Activated CD4-positive, CD25-positive, alpha-beta regulatory T cell treated with anti-CD3 and anti-CD28 coated beads, Interleukin-2, amount 50 U/mL, for 24 hours (primary cell): ENCODE data around the gene FABP6.
"Not testable (repeated sequence)": the region's sequence is repeated elsewhere in the genome, so short reads cannot be mapped to it uniquely, and the experiment has no call there.

Experiments
- ATAC-seq, 2 donors: fragments of 150-1000 bp; cut with Tn5 transposase; one replicate each; pipeline ENCODE4 v1.10.0; 2021; ENCODE audit warnings: mild to moderate bottlenecking in 1 of 2, moderate library complexity in 1 of 2

The FABP6 gene

DNA sequence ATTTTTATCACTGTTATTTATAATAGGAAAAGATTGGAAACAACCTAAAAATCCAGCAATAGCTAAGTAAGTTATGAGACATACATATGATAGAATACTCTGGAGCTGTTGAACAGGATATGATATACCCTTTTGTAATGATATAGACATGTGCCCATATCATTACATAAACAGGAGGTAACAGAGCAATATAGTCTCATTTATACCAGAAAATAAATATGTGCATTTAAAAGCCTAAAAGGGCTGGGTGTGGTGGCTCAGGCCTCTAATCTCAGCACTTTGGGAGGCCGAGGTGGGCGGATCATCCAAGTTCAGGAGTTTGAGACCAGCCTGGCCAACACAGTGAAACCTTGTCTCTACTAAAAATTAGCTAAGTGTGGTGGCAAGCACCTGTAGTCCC is 2.3 kb upstream of the FABP6 start:
- no peak for ATAC-seq

- peak; percentile 46 to 49 for ATAC-seq
These were observed 1.6 kb downstream of the FABP6 start for GRCh38 chr5:160230686-160231527.

DNA sequence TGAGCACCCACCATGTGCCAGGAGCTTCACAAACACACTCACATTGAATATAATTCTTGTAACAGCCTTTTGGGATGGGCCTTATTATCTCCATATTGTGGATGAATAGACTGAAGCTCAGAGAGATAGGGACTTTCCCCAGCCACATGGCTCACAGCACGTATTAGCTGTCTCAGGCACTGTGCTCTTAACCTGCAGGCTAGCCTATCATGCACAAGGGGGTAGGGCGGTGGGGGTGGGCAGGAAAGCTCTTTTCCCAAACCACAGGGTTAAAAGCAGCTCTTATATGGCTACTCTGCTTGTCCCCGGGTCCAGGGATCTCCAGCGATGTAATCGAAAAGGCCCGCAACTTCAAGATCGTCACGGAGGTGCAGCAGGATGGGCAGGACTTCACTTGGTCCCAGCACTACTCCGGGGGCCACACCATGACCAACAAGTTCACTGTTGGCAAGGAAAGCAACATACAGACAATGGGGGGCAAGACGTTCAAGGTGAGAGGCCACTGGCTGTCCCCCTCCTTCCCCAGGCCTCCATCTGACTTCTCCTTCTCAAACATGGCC is 2.6 kb downstream of the FABP6 start:
- ATAC-seq, result no peak

GRCh38 chr5:160233215-160233614 is 3.9 kb downstream of the FABP6 start:
- no peak for ATAC-seq

DNA sequence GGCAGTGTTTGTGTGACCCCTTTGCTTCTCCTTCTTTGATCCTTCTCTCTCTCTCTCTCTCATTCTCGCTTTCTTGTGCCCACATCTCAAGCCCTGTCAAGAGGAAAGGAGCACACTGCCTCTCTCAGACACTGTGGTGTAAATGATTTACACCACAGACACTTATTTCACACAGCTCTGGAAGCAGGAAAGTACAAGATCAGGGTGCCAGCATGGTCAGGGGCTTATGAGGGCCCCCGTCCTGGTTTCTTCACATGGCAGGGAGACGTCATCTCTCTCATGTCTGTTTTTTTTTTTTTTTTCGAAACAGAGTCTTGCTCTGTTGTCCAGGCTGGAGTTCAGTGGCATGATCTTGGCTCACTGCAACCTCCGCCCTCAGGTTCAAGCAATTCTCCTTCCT is 6.4 kb downstream of the FABP6 start:
- ATAC-seq, result no peak

- ATAC-seq, result no peak
These were observed 8.3 kb downstream of the FABP6 start for GRCh38 chr5:160237571-160238093.

GRCh38 chr5:160240350-160240749 is 11.0 kb downstream of the FABP6 start:
- no peak for ATAC-seq

GRCh38 chr5:160242145-160242544 is 12.8 kb downstream of the FABP6 start:
- no peak for ATAC-seq

- ATAC-seq, result no peak
These were observed 16.3 kb downstream of the FABP6 start for GRCh38 chr5:160245506-160246086.

DNA sequence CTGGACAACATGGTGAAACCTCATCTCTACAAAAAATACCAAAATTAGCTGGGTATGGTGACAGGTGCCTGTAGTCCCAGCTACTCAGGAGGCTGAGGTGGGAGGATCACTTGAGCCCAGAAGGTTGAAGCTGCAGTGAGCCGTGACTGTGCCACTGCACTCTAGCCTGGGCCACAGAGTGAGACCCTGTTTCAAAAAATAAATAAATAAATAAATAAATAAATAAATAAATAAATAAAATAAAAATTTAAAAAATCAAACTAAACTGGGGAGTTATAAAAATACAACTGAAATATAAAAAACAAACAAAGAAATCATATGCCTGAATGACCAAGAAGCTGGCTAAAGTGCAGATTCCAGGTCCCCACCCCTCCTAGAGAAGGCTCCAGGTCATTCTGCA is 20.3 kb downstream of the FABP6 start:
- ATAC-seq, result not testable (repeated sequence)

GRCh38 chr5:160250226-160250625 is 20.9 kb downstream of the FABP6 start:
- ATAC-seq, result no peak

GRCh38 chr5:160250826-160251225 is 21.5 kb downstream of the FABP6 start:
- ATAC-seq, result no peak

GRCh38 chr5:160251406-160252155 is 22.3 kb downstream of the FABP6 start:
- ATAC-seq, result no peak

GRCh38 chr5:160252916-160253315 is 23.6 kb downstream of the FABP6 start:
- no peak for ATAC-seq

DNA sequence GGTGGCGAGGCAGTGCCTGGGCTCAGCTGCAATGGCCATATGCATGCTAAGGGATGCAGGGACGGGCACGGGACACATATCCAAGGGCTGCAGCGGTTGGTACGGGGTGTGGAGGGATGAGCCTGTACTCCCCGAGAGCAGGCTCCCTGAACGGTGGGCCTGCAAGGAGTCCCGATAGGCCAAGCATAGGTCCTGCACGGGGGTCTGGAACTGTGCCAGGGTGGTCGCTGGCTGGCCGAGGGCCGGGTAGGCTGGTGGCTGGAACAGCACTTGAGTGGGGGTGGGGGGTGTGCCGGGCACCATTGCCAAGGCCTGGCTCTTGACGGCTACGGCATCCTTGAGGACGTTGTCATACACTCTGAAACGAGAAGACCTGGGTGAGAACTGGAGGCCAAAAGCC is 24.1 kb downstream of the FABP6 start:
- ATAC-seq, result no peak

- ATAC-seq, result no peak
These were observed 25.4 kb downstream of the FABP6 start for GRCh38 chr5:160254706-160255105.

GRCh38 chr5:160259341-160259740 is 30.0 kb downstream of the FABP6 start:
- ATAC-seq, result no peak

- ATAC-seq, result no peak
These were observed 30.9 kb downstream of the FABP6 start for GRCh38 chr5:160260006-160260775.

- ATAC-seq, result peak in 1 of 2 donors; percentile 32
These were observed 31.8 kb downstream of the FABP6 start for GRCh38 chr5:160260881-160261815.

- ATAC-seq, result no peak
These were observed 33.1 kb downstream of the FABP6 start for GRCh38 chr5:160262151-160263074.
